Measurements from ENCODE around the gene MRE11. TPM values are rescaled to one million over a fixed set of nuclear protein-coding genes. Genes with fewer than 3 reads are reported as not detected.

The MRE11 gene
- polyA plus RNA-seq, 1 of the 3 experiments (the other 2 are of a cell fraction), result 2.8 TPM

GRCh38 chr11:94518300-94518699 is 24.7 kb upstream of the MRE11 start:
- H3K4me2 ChIP-seq, result no peak overlapping the region
- ChIA-PET POLR2A (no interaction called here), CTCF (interaction anchor here (0.6 to 1.4 kb wide), 5 partner anchors 23 to 867 kb away, joined by 3 to 4 read pairs (median 3); no protein-coding TSS in a partner anchor)
- no peak for TF ChIP-seq JUND (IDR thresholded peaks at IDR 0.05)
- no peak for TF ChIP-seq TAF1 (IDR thresholded peaks at IDR 0.05; ENCODE audit: borderline replicate concordance, low read depth, low read length)
- no peak for TF ChIP-seq FOSL2 (IDR thresholded peaks at IDR 0.05; ENCODE audit: borderline replicate concordance, low read depth)
- TF ChIP-seq POLR2AphosphoS5 (IDR thresholded peaks at IDR 0.05; ENCODE audit: low read depth, low read length), result no peak
- no peak for TF ChIP-seq RAD21 (IDR thresholded peaks at IDR 0.05; ENCODE audit: low read length)
- TF ChIP-seq RXRA (IDR thresholded peaks at IDR 0.05; ENCODE audit: borderline replicate concordance, low read depth), result no peak
- no peak for TF ChIP-seq NRF1 (IDR thresholded peaks at IDR 0.05; ENCODE audit: low read depth, low read length)
- TF ChIP-seq USF1 (IDR thresholded peaks at IDR 0.05; ENCODE audit: borderline replicate concordance, low read depth), result no peak
- no peak for TF ChIP-seq TEAD4 (IDR thresholded peaks at IDR 0.05; ENCODE audit: borderline replicate concordance, insufficient read depth)
- no peak for TF ChIP-seq SMC3 (IDR thresholded peaks at IDR 0.05; ENCODE audit: low read depth, low read length)
- no peak for TF ChIP-seq GABPA (IDR thresholded peaks at IDR 0.05; ENCODE audit: low read depth)
- no peak for TF ChIP-seq PBX3 (IDR thresholded peaks at IDR 0.05)
- no peak for TF ChIP-seq TCF12 (IDR thresholded peaks at IDR 0.05)
- TF ChIP-seq ELF1 (IDR thresholded peaks at IDR 0.05), result no peak
- no peaks in the 10 kb centered on the region for H3F3A ChIP-seq (replicated peaks; ENCODE audit: insufficient read depth)
- no peaks in the 10 kb centered on the region for H3K9me2 ChIP-seq
- H3K4me1 ChIP-seq (ENCODE audit: control insufficient read depth in 1 of 2, insufficient read depth in 2 of 2, low read depth in 1 of 2, low read length in 1 of 2), result no peaks in the 10 kb centered on the region
- WGBS (ENCODE audit: low lambda C conversion rate), result 53% methylated on average over 4 of the region's 4 CpGs
- no peaks in the 10 kb centered on the region for H3K79me2 ChIP-seq (ENCODE audit: insufficient read depth)
- no peak overlapping the region for H2AFZ ChIP-seq (ENCODE audit: low read depth)
- H3K9ac ChIP-seq, result no peak overlapping the region
- no peaks in the 10 kb centered on the region for H3K9me3 ChIP-seq
- H4K20me1 ChIP-seq (ENCODE audit: insufficient read depth), result no peaks in the 10 kb centered on the region
- H3K36me3 ChIP-seq (replicated peaks in 1 of 2; ENCODE audit: control insufficient read depth in 1 of 2, insufficient read depth in 2 of 2, low read length in 1 of 2), result no peaks in the 10 kb centered on the region
- no peak overlapping the region; a peak in 1 of 4 replicates for H3K4me3 ChIP-seq (ENCODE audit: low read depth in 2 of 2, low read length in 1 of 2)
- H3K27me3 ChIP-seq (ENCODE audit: insufficient read depth), result no peaks in the 10 kb centered on the region
- DNase-seq, result no peak
- H3K27ac ChIP-seq (ENCODE audit: low read depth in 2 of 2, low read length in 1 of 2), result no peak overlapping the region

GRCh38 chr11:94516725-94517124 is 23.1 kb upstream of the MRE11 start:
- no peak overlapping the region for H3K9ac ChIP-seq
- 25% methylated on average over 1 of the region's 1 CpG for WGBS (ENCODE audit: low lambda C conversion rate)
- DNase-seq, result no peak

More at GRCh38 chr11:94516725-94517124, 23.1 kb upstream of the MRE11 start:
- Histone ChIP-seq H3K9me2 (no peaks in the 10 kb centered on the region), H3K27me3 (ENCODE audit: insufficient read depth) (no peaks in the 10 kb centered on the region), H2AFZ (ENCODE audit: low read depth) (no peak overlapping the region), H3K4me1 (ENCODE audit: control insufficient read depth in 1 of 2, insufficient read depth in 2 of 2, low read depth in 1 of 2, low read length in 1 of 2) (peaks cover 0 to 7% of the 10 kb centered on the region in 2 experiments; a peak in 1 of 4 replicates), H3F3A (replicated peaks; ENCODE audit: insufficient read depth) (no peaks in the 10 kb centered on the region), H4K20me1 (ENCODE audit: insufficient read depth) (no peaks in the 10 kb centered on the region), H3K9me3 (no peaks in the 10 kb centered on the region), H3K27ac (ENCODE audit: low read depth in 2 of 2, low read length in 1 of 2) (no peak overlapping the region), H3K4me3 (ENCODE audit: low read depth in 2 of 2, low read length in 1 of 2) (no peak overlapping the region), H3K36me3 (replicated peaks in 1 of 2; ENCODE audit: control insufficient read depth in 1 of 2, insufficient read depth in 2 of 2, low read length in 1 of 2) (no peaks in the 10 kb centered on the region), H3K4me2 (no peak overlapping the region), H3K79me2 (ENCODE audit: insufficient read depth) (no peaks in the 10 kb centered on the region)
- TF ChIP-seq USF1 (IDR thresholded peaks at IDR 0.05; ENCODE audit: borderline replicate concordance, low read depth) (no peak), CHD2 (IDR thresholded peaks at IDR 0.05; ENCODE audit: low read length, partially characterized antibody) (no peak), NRF1 (IDR thresholded peaks at IDR 0.05; ENCODE audit: low read depth, low read length) (no peak), CTCF (IDR thresholded peaks at IDR 0.05) (no peak), ELF1 (IDR thresholded peaks at IDR 0.05) (no peak), POLR2AphosphoS5 (IDR thresholded peaks at IDR 0.05; ENCODE audit: low read depth, low read length) (no peak), MAX (IDR thresholded peaks at IDR 0.05; ENCODE audit: low read depth) (no peak), TAF1 (IDR thresholded peaks at IDR 0.05; ENCODE audit: borderline replicate concordance, low read depth, low read length) (no peak)
- POLR2A ChIA-PET, result no interaction called here
- CTCF ChIA-PET, result interaction anchor here (0.7 to 1.8 kb wide), 3 partner anchors 12 to 621 kb away, joined by 4 to 5 read pairs (median 5); no protein-coding TSS in a partner anchor
